Measurements from ENCODE around the gene DIAPH3. TPM values are rescaled to one million over a fixed set of nuclear protein-coding genes. Genes with fewer than 3 reads are reported as not detected.

Gene DIAPH3
- polyA plus RNA-seq, 3 donors from 2014 or later = 0.03 to 0.25 TPM; not detected in 1

GRCh38 chr13:59672445-59672844 lies 491.3 kb downstream of the DIAPH3 start:
- Mint-ChIP-seq H3K27me3 (ENCODE audit: low read depth in 3 of 3) (peaks cover 0 to 1% (median 1%) of the 10 kb centered on the region in 3 donors), H3K9me3 (no peaks in the 10 kb centered on the region), H3K4me1 (peaks cover 20 to 36% of the 10 kb centered on the region in 2 donors), H3K36me3 (no peaks in the 10 kb centered on the region), H3K27ac (peak overlapping the region in 1 of 6 donors; percentile 27), H3K4me3 (peak overlapping the region in 4 of 5 donors; percentile 5 to 39 (median 34))
- DNase-seq = no peak

- Mint-ChIP-seq H3K36me3 (no peaks in the 10 kb centered on the region), H3K4me1 (peaks cover 20 to 36% of the 10 kb centered on the region in 2 donors), H3K27ac (peak overlapping the region in 1 of 6 donors; percentile 27), H3K27me3 (ENCODE audit: low read depth in 3 of 3) (peaks cover 0 to 1% (median 1%) of the 10 kb centered on the region in 3 donors), H3K4me3 (peak overlapping the region in 1 of 5 donors; percentile 39), H3K9me3 (no peaks in the 10 kb centered on the region)
- DNase-seq = no peak
Measured at GRCh38 chr13:59671881-59672280, 491.8 kb downstream of the DIAPH3 start.

- peaks cover 0 to 11% of the 10 kb centered on the region in 2 donors for H3K4me1 Mint-ChIP-seq
- peaks cover 0 to 1% (median 1%) of the 10 kb centered on the region in 3 donors for H3K27me3 Mint-ChIP-seq (ENCODE audit: low read depth in 3 of 3)
- no peak overlapping the region for H3K4me3 Mint-ChIP-seq
Measured at GRCh38 chr13:59666504-59666903, 497.2 kb downstream of the DIAPH3 start.

GRCh38 chr13:59665732-59666131 lies 498.0 kb downstream of the DIAPH3 start:
- no peaks in the 10 kb centered on the region for H3K9me3 Mint-ChIP-seq
- no peak for DNase-seq
- H3K4me3 Mint-ChIP-seq = no peak overlapping the region
- peaks cover 0 to 5% of the 10 kb centered on the region in 2 donors for H3K4me1 Mint-ChIP-seq
- H3K27ac Mint-ChIP-seq = no peak overlapping the region
- no peaks in the 10 kb centered on the region for H3K36me3 Mint-ChIP-seq
- peaks cover 0 to 1% (median 1%) of the 10 kb centered on the region in 3 donors for H3K27me3 Mint-ChIP-seq (ENCODE audit: low read depth in 3 of 3)

More at GRCh38 chr13:59666504-59666903, 497.2 kb downstream of the DIAPH3 start:
- Mint-ChIP-seq H3K27ac (no peak overlapping the region), H3K36me3 (no peaks in the 10 kb centered on the region), H3K9me3 (no peaks in the 10 kb centered on the region)
- no peak for DNase-seq

- Mint-ChIP-seq H3K9me3 (no peaks in the 10 kb centered on the region), H3K4me1 (peaks cover 0 to 5% of the 10 kb centered on the region in 2 donors), H3K27me3 (ENCODE audit: low read depth in 3 of 3) (peaks cover 0 to 3% (median 1%) of the 10 kb centered on the region in 3 donors), H3K36me3 (no peaks in the 10 kb centered on the region), H3K27ac (no peak overlapping the region), H3K4me3 (no peak overlapping the region)
- no peak for DNase-seq
Measured at GRCh38 chr13:59665184-59665583, 498.5 kb downstream of the DIAPH3 start.

- Mint-ChIP-seq H3K4me3 (no peak overlapping the region), H3K9me3 (no peaks in the 10 kb centered on the region), H3K36me3 (no peaks in the 10 kb centered on the region), H3K27ac (no peak overlapping the region), H3K27me3 (ENCODE audit: low read depth in 3 of 3) (peaks cover 0 to 3% (median 1%) of the 10 kb centered on the region in 3 donors), H3K4me1 (peaks cover 0 to 5% of the 10 kb centered on the region in 2 donors)
- no peak for DNase-seq
Measured at GRCh38 chr13:59664586-59664985, 499.1 kb downstream of the DIAPH3 start.

GRCh38 chr13:59663707-59664106 lies 500.0 kb downstream of the DIAPH3 start:
- no peak overlapping the region for H3K27ac Mint-ChIP-seq
- H3K36me3 Mint-ChIP-seq = no peaks in the 10 kb centered on the region
- H3K4me3 Mint-ChIP-seq = no peak overlapping the region
- peaks cover 0 to 5% of the 10 kb centered on the region in 2 donors for H3K4me1 Mint-ChIP-seq
- DNase-seq = no peak
- peaks cover 0 to 2% (median 1%) of the 10 kb centered on the region in 3 donors for H3K27me3 Mint-ChIP-seq (ENCODE audit: low read depth in 3 of 3)
- H3K9me3 Mint-ChIP-seq = peaks cover 0 to 2% (median 0%) of the 10 kb centered on the region in 6 donors

GRCh38 chr13:59660582-59660981 lies 503.1 kb downstream of the DIAPH3 start:
- no peaks in the 10 kb centered on the region for H3K36me3 Mint-ChIP-seq
- no peak overlapping the region for H3K27ac Mint-ChIP-seq
- peaks cover 0 to 2% (median 0%) of the 10 kb centered on the region in 6 donors for H3K9me3 Mint-ChIP-seq
- H3K4me1 Mint-ChIP-seq = no peaks in the 10 kb centered on the region
- no peak overlapping the region for H3K4me3 Mint-ChIP-seq
- no peak for DNase-seq
- peaks cover 0 to 2% (median 1%) of the 10 kb centered on the region in 3 donors for H3K27me3 Mint-ChIP-seq (ENCODE audit: low read depth in 3 of 3)

- no peak overlapping the region for H3K27ac Mint-ChIP-seq
- no peaks in the 10 kb centered on the region for H3K4me1 Mint-ChIP-seq
- H3K27me3 Mint-ChIP-seq (ENCODE audit: low read depth in 3 of 3) = peaks cover 0 to 3% (median 1%) of the 10 kb centered on the region in 3 donors
- H3K4me3 Mint-ChIP-seq = no peak overlapping the region
- peaks cover 0 to 2% (median 0%) of the 10 kb centered on the region in 6 donors for H3K9me3 Mint-ChIP-seq
- no peak for DNase-seq
- H3K36me3 Mint-ChIP-seq = no peaks in the 10 kb centered on the region
Measured at GRCh38 chr13:59659981-59660380, 503.7 kb downstream of the DIAPH3 start.

- H3K4me3 Mint-ChIP-seq = no peak overlapping the region
- peaks cover 0 to 4% (median 0%) of the 10 kb centered on the region in 6 donors for H3K9me3 Mint-ChIP-seq
- H3K36me3 Mint-ChIP-seq = no peaks in the 10 kb centered on the region
- no peaks in the 10 kb centered on the region for H3K4me1 Mint-ChIP-seq
- H3K27me3 Mint-ChIP-seq (ENCODE audit: low read depth in 3 of 3) = peaks cover 0 to 5% (median 1%) of the 10 kb centered on the region in 3 donors
- DNase-seq = no peak
- H3K27ac Mint-ChIP-seq = no peak overlapping the region
Measured at GRCh38 chr13:59658738-59659330, 504.9 kb downstream of the DIAPH3 start.

GRCh38 chr13:59658027-59658737 lies 505.5 kb downstream of the DIAPH3 start:
- no peaks in the 10 kb centered on the region for H3K4me1 Mint-ChIP-seq
- no peaks in the 10 kb centered on the region for H3K36me3 Mint-ChIP-seq
- DNase-seq = no peak
- H3K27ac Mint-ChIP-seq = no peak overlapping the region
- peaks cover 0 to 5% (median 1%) of the 10 kb centered on the region in 3 donors for H3K27me3 Mint-ChIP-seq (ENCODE audit: low read depth in 3 of 3)
- peaks cover 0 to 4% (median 0%) of the 10 kb centered on the region in 6 donors for H3K9me3 Mint-ChIP-seq
- H3K4me3 Mint-ChIP-seq = no peak overlapping the region

- Mint-ChIP-seq H3K27ac (no peak overlapping the region), H3K4me1 (no peaks in the 10 kb centered on the region), H3K9me3 (peaks cover 0 to 4% (median 0%) of the 10 kb centered on the region in 6 donors), H3K36me3 (no peaks in the 10 kb centered on the region), H3K4me3 (no peak overlapping the region), H3K27me3 (ENCODE audit: low read depth in 3 of 3) (peaks cover 0 to 7% (median 2%) of the 10 kb centered on the region in 3 donors)
- no peak for DNase-seq
Measured at GRCh38 chr13:59653916-59654315, 509.8 kb downstream of the DIAPH3 start.

- Mint-ChIP-seq H3K27ac (no peak overlapping the region), H3K36me3 (no peaks in the 10 kb centered on the region), H3K4me1 (no peaks in the 10 kb centered on the region), H3K27me3 (ENCODE audit: low read depth in 3 of 3) (peaks cover 2 to 7% (median 3%) of the 10 kb centered on the region in 3 donors), H3K4me3 (no peak overlapping the region), H3K9me3 (peaks cover 0 to 2% (median 0%) of the 10 kb centered on the region in 6 donors)
- DNase-seq = no peak
Measured at GRCh38 chr13:59651479-59651878, 512.2 kb downstream of the DIAPH3 start.

GRCh38 chr13:59643906-59644626 lies 519.7 kb downstream of the DIAPH3 start:
- Mint-ChIP-seq H3K27me3 (ENCODE audit: low read depth in 3 of 3) (peaks cover 0 to 5% (median 4%) of the 10 kb centered on the region in 3 donors), H3K27ac (no peak overlapping the region), H3K36me3 (no peaks in the 10 kb centered on the region), H3K4me3 (no peak overlapping the region), H3K9me3 (peaks cover 0 to 3% (median 0%) of the 10 kb centered on the region in 6 donors), H3K4me1 (peaks cover 0 to 2% of the 10 kb centered on the region in 2 donors)
- no peak for DNase-seq

Measured in immature natural killer cell (primary cell).